LHCN-M2 (cell line): ENCODE results near the gene GAS1. TPM values are rescaled to one million over a fixed set of nuclear protein-coding genes. Genes with fewer than 3 reads are reported as not detected.

ENCODE experiments used
- DNase-seq: peaks from one replicate; pipeline ENCODE4 v3.0.0-alpha.2; 2012; ENCODE audit warnings: low read depth
- total RNA-seq: library from RNA; depleted of rRNA; stranded (reverse); fragments of >200 nt; gene quantifications from 2 replicates; pipeline ENCODE4 v1.2.3, GENCODE V29; 2014

GAS1 gene
- total RNA-seq, 1 experiment from 2014 or later = 159 TPM

- no peak for DNase-seq
Observed at GRCh38 chr9:86965636-86966395, 18.5 kb upstream of the GAS1 start.

GRCh38 chr9:86962692-86963091, 15.4 kb upstream of the GAS1 start:
- no peak for DNase-seq

- DNase-seq = no peak
Observed at GRCh38 chr9:86960938-86961337, 13.6 kb upstream of the GAS1 start.

GRCh38 chr9:86958203-86958602, 10.9 kb upstream of the GAS1 start:
- no peak for DNase-seq

- DNase-seq = peak; percentile 79
Observed at GRCh38 chr9:86955561-86955960, 8.3 kb upstream of the GAS1 start.

GRCh38 chr9:86955042-86955441, 7.7 kb upstream of the GAS1 start:
- DNase-seq = no peak

GRCh38 chr9:86953181-86953580, 5.9 kb upstream of the GAS1 start:
- no peak for DNase-seq

GRCh38 chr9:86948074-86948929, 996 bp upstream of the GAS1 start:
- peak; percentile 88 for DNase-seq

- DNase-seq = peak; percentile 72
Observed at GRCh38 chr9:86946201-86947145, 833 bp downstream of the GAS1 start.

GRCh38 chr9:86945728-86946200, 1.5 kb downstream of the GAS1 start:
- DNase-seq = peak; percentile 46

GRCh38 chr9:86944796-86945727, 2.2 kb downstream of the GAS1 start:
- DNase-seq = peak; percentile 41

- peak; percentile 59 for DNase-seq
Observed at GRCh38 chr9:86943201-86944113, 3.8 kb downstream of the GAS1 start.

- no peak for DNase-seq
Observed at GRCh38 chr9:86942281-86943200, 4.8 kb downstream of the GAS1 start.

- DNase-seq = no peak
Observed at GRCh38 chr9:86941197-86941596, 6.1 kb downstream of the GAS1 start.

GRCh38 chr9:86940774-86941173, 6.5 kb downstream of the GAS1 start:
- no peak for DNase-seq

GRCh38 chr9:86939891-86940290, 7.4 kb downstream of the GAS1 start:
- no peak for DNase-seq

GRCh38 chr9:86939321-86939720, 8.0 kb downstream of the GAS1 start:
- peak; percentile 23 for DNase-seq

GRCh38 chr9:86938780-86939179, 8.5 kb downstream of the GAS1 start:
- no peak for DNase-seq
